ENCODE measurements around the gene EGFLAM.

- TF ChIP-seq, protein P1, sequence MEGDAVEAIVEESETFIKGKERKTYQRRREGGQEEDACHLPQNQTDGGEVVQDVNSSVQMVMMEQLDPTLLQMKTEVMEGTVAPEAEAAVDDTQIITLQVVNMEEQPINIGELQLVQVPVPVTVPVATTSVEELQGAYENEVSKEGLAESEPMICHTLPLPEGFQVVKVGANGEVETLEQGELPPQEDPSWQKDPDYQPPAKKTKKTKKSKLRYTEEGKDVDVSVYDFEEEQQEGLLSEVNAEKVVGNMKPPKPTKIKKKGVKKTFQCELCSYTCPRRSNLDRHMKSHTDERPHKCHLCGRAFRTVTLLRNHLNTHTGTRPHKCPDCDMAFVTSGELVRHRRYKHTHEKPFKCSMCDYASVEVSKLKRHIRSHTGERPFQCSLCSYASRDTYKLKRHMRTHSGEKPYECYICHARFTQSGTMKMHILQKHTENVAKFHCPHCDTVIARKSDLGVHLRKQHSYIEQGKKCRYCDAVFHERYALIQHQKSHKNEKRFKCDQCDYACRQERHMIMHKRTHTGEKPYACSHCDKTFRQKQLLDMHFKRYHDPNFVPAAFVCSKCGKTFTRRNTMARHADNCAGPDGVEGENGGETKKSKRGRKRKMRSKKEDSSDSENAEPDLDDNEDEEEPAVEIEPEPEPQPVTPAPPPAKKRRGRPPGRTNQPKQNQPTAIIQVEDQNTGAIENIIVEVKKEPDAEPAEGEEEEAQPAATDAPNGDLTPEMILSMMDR (IDR thresholded peaks at IDR 0.05; ENCODE audit: poor library complexity), result peak; percentile 99
- TF ChIP-seq EZH2 (IDR thresholded peaks at IDR 0.05; ENCODE audit: borderline replicate concordance) (no peak), EZH2phosphoT487 (IDR thresholded peaks at IDR 0.05; ENCODE audit: low read depth, severe bottlenecking, unreplicated experiment) (no peak)
Observed at GRCh38 chr5:38441453-38442246, 183.3 kb downstream of the EGFLAM start.
